Ovary (tissue), 9 donors: ENCODE data around the gene CBLC. TPM values are rescaled to one million over a fixed set of nuclear protein-coding genes. Genes with fewer than 3 reads are reported as not detected.
A peak's percentile ranks its signal among the peaks of the same experiment; 100 is the strongest.

ENCODE experiments used
- DNase-seq, 5 donors: peaks; one replicate each; pipeline ENCODE4 v3.0.0-alpha.2; 2019 to 2020
- H3K27ac ChIP-seq, 2 donors: fragments of 200-600 bp; one replicate each; pipeline versions ENCODE4 v1.5.1 to v1.8.0; 2019 to 2022
- H3K27me3 ChIP-seq: fragments of 200-600 bp; one replicate; pipeline ENCODE4 v1.8.0; 2022
- H3K36me3 ChIP-seq: fragments of 200-600 bp; sonication (generic); one replicate; pipeline ENCODE4 v1.5.1; 2019
- H3K4me1 ChIP-seq: one replicate; pipeline ENCODE4 v1.8.1; 2013; ENCODE audit warnings: mild to moderate bottlenecking, moderate library complexity; ENCODE audit not compliant: insufficient read depth
- H3K4me3 ChIP-seq: fragments of 200-600 bp; sonication (generic); one replicate; pipeline ENCODE4 v1.5.1; 2017
- H3K9me3 ChIP-seq, 2 donors: fragments of 200-600 bp in 1 of 2; sonication (generic) in 1 of 2; one replicate each; pipeline versions ENCODE4 v1.5.1 to v1.8.1; 2013 to 2019; ENCODE audit warnings: mild to moderate bottlenecking in 1 of 2, moderate library complexity in 1 of 2
- CTCF ChIP-seq, 3 donors: fragments of 450-650 bp in 2 of 3; fragments of 200-600 bp in 1 of 3; IDR thresholded peaks; one replicate each; pipeline versions ENCODE4 v1.5.1 to v1.8.0; 2016 to 2022; ENCODE audit warnings: antibody characterized with exemption in 3 of 3, mild to moderate bottlenecking in 1 of 3
- EP300 ChIP-seq: sonication (generic); formaldehyde crosslinking; IDR thresholded peaks from one replicate; pipeline ENCODE4 v1.6.1; 2017; ENCODE audit warnings: antibody characterized with exemption
- POLR2A ChIP-seq: fragments of 450-650 bp; IDR thresholded peaks from one replicate; pipeline ENCODE4 v1.6.1; 2017; ENCODE audit warnings: antibody characterized with exemption, mild to moderate bottlenecking, moderate library complexity
- WGBS, 3 donors: extraction: QIAGEN DNeasy Blood & Tissue Kit in 1 of 3; methylation state at CpG; one replicate each; pipeline versions ENCODE4 v1.1.5 to v1.1.7; 2013 to 2017; 5-methylcytosine and 5-hydroxymethylcytosine counted together
- intact Hi-C, 4 donors: fragments of 100-400 bp; cut with DNase I; formaldehyde crosslinking; loops; one replicate each; pipeline versions ENCODE4 v1.11.0 to v1.15.1; 2022 to 2023
- polyA plus RNA-seq, 2 donors: library from polyadenylated mRNA; stranded (reverse); fragments of 200-250 nt in 1 of 2; fragments of 350-450 nt in 1 of 2; fragmentation: Illumina TruSeq in 1 of 2; extraction: RNeasy Lipid Tissue Mini Kit (QIAGEN cat#74804) in 1 of 2; gene quantifications; one replicate each; pipeline ENCODE4 v1.2.3, GENCODE V29; 2013 to 2014
- total RNA-seq, 7 donors: library from RNA; depleted of rRNA in 2 of 7; stranded (reverse); fragments of >200 nt in 2 of 7; fragmentation: NEBNext Ultra II Directional in 3 of 7; extraction: Animal tissue kit (Norgen Biotek cat#: 25700) in 3 of 7; gene quantifications; one replicate each; pipeline versions ENCODE4 v1.1.0 to v1.2.4, GENCODE V29; 2016 to 2023
- donor health status: DM: no; HTN: no; CAD: no; lungs with moderate emphysema.
- donor health status: DM: no; HTN: no; CAD: no.
- donor health status: Bipolar disorder and iron deficiency.
- donor health status: DM: yes; HTN: yes; CAD: no.
- donor health status: DM: no; HTN: no; CAD: no.
- donor health status: DM: yes; HTN: yes; CAD: no.

CBLC gene
- total and polyA plus RNA-seq, 9 donors: 0.08 to 10.3 (median 1.8) TPM; not detected in 3

GRCh38 chr19:44758596-44758995 lies 19.1 kb upstream of the CBLC start:
- Histone ChIP-seq H3K27ac (peak overlapping the region in 1 of 2 donors; percentile 72), H3K9me3 (no peaks in the 10 kb centered on the region), H3K36me3 (no peaks in the 10 kb centered on the region), H3K4me3 (peak overlapping the region; percentile 37), H3K4me1 (peaks cover 22% of the 10 kb centered on the region), H3K27me3 (no peaks in the 10 kb centered on the region)
- DNase-seq: peak in 3 of 5 donors; percentile 40 to 55 (median 53)
- intact Hi-C loops: no loop called here
- TF ChIP-seq EP300 (no peak), POLR2A (no peak), CTCF (IDR thresholded peaks at IDR 0.05) (no peak)
- WGBS, 3 donors: 44 to 55% (median 53%) methylated on average over 9 of the region's 9 CpGs

GRCh38 chr19:44759083-44759804 lies 18.4 kb upstream of the CBLC start:
- DNase-seq: peak in 2 of 5 donors; percentile 36 to 41
- Histone ChIP-seq H3K4me1 (peaks cover 22% of the 10 kb centered on the region), H3K4me3 (no peak overlapping the region), H3K27ac (no peak overlapping the region), H3K36me3 (no peaks in the 10 kb centered on the region), H3K9me3 (no peaks in the 10 kb centered on the region), H3K27me3 (no peaks in the 10 kb centered on the region)
- TF ChIP-seq EP300: no peak
- no peak for TF ChIP-seq POLR2A
- TF ChIP-seq CTCF (IDR thresholded peaks at IDR 0.05): no peak
- 75 to 85% (median 79%) methylated on average over 10 of the region's 10 CpGs for WGBS, 3 donors
- intact Hi-C loops: no loop called here

DNA sequence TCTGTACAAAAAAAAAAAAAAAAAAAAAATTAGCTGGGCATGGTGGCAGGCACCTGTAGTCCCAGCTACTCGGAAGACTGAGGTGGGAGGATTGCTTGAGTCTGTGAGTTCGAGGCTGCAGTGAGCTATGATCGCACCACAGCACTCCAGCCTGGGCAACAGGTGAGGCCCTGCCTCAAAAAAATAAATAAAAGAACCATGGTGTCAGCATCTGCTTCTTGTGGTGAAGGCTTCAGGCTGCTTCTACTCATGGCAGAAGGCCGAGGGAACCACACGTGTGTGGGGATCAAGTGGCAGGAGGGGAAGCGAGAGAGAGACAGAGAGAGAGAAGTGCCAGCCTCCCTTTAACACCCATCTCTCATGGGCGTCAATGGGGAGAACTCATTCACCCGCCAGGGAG lies 15.7 kb upstream of the CBLC start:
- no peaks in the 10 kb centered on the region for H3K36me3 ChIP-seq
- TF ChIP-seq EP300 (no peak), POLR2A (no peak), CTCF (IDR thresholded peaks at IDR 0.05) (no peak)
- H3K27me3 ChIP-seq: no peaks in the 10 kb centered on the region
- intact Hi-C loops: no loop called here
- H3K4me3 ChIP-seq: no peak overlapping the region
- no peaks in the 10 kb centered on the region for H3K9me3 ChIP-seq
- H3K27ac ChIP-seq: no peak overlapping the region
- peaks cover 11% of the 10 kb centered on the region for H3K4me1 ChIP-seq
- DNase-seq: no peak
- WGBS, 3 donors: 89 to 95% (median 90%) methylated on average over 8 of the region's 8 CpGs

- Histone ChIP-seq H3K4me1 (no peaks in the 10 kb centered on the region), H3K36me3 (no peaks in the 10 kb centered on the region), H3K4me3 (no peak overlapping the region), H3K27ac (no peak overlapping the region), H3K27me3 (no peaks in the 10 kb centered on the region), H3K9me3 (no peaks in the 10 kb centered on the region)
- no peak for DNase-seq
- no peak for TF ChIP-seq EP300
- no peak for TF ChIP-seq CTCF (IDR thresholded peaks at IDR 0.05)
- no peak for TF ChIP-seq POLR2A
- 81 to 82% (median 81%) methylated on average over 22 of the region's 22 CpGs for WGBS, 3 donors
- intact Hi-C loops: no loop called here
Observed at GRCh38 chr19:44765033-44765948, 12.4 kb upstream of the CBLC start.
